Liver (tissue), 3 donors: ENCODE measurements around the gene KRTDAP.

Experiments used
- ATF3 ChIP-seq: IDR thresholded peaks from 2 replicates; pipeline ENCODE4 v1.6.1; 2016; ENCODE audit warnings: antibody characterized with exemption
- EGR1 ChIP-seq, 2 donors: IDR thresholded peaks; 2 replicates each; pipeline ENCODE4 v1.6.1; 2016 to 2018; ENCODE audit warnings: antibody characterized with exemption in 2 of 2, low read depth in 2 of 2
- GABPA ChIP-seq, 2 donors: IDR thresholded peaks in 1 of 2; conservative IDR thresholded peaks in 1 of 2; 2 replicates each; pipeline ENCODE4 v1.6.1; 2016; ENCODE audit warnings: antibody characterized with exemption in 2 of 2, mild to moderate bottlenecking in 1 of 2, moderate library complexity in 1 of 2
- JUND ChIP-seq, 2 donors: IDR thresholded peaks; 2 replicates each; pipeline ENCODE4 v1.6.1; 2016; ENCODE audit warnings: antibody characterized with exemption in 2 of 2
- MAX ChIP-seq: IDR thresholded peaks from 2 replicates; pipeline ENCODE4 v1.6.1; 2016; ENCODE audit warnings: antibody characterized with exemption
- RAD21 ChIP-seq, 2 donors: IDR thresholded peaks; 2 replicates each; pipeline ENCODE4 v1.6.1; 2016; ENCODE audit warnings: antibody characterized with exemption in 2 of 2, mild to moderate bottlenecking in 2 of 2
- SP1 ChIP-seq: IDR thresholded peaks from 2 replicates; pipeline ENCODE4 v1.6.1; 2018; ENCODE audit warnings: antibody characterized with exemption, mild to moderate bottlenecking
- TAF1 ChIP-seq: conservative IDR thresholded peaks from 2 replicates; pipeline ENCODE4 v1.6.1; 2016; ENCODE audit warnings: antibody characterized with exemption, mild to moderate bottlenecking
- YY1 ChIP-seq: IDR thresholded peaks from 2 replicates; pipeline ENCODE4 v1.6.1; 2016; ENCODE audit warnings: antibody characterized with exemption, mild to moderate bottlenecking
- ZBTB33 ChIP-seq: IDR thresholded peaks from 2 replicates; pipeline ENCODE4 v1.6.1; 2016; ENCODE audit warnings: antibody characterized with exemption
- TF ChIP-seq, protein P1 (sequence below): fragments of 150-350 bp; IDR thresholded peaks from 2 replicates; pipeline ENCODE4 v1.5.1; 2017; ENCODE audit warnings: improper control_type of control experiment, low read depth, low read length; ENCODE audit not compliant: missing input control
- TF ChIP-seq, protein P2 (sequence below): IDR thresholded peaks from 2 replicates; pipeline ENCODE4 v1.6.1; 2016; ENCODE audit warnings: antibody characterized with exemption, mild to moderate bottlenecking
- donor health status: healthy.
- donor health status: healthy.

GRCh38 chr19:35460608-35461007 is 29.7 kb downstream of the KRTDAP start:
- TF ChIP-seq, protein P1, sequence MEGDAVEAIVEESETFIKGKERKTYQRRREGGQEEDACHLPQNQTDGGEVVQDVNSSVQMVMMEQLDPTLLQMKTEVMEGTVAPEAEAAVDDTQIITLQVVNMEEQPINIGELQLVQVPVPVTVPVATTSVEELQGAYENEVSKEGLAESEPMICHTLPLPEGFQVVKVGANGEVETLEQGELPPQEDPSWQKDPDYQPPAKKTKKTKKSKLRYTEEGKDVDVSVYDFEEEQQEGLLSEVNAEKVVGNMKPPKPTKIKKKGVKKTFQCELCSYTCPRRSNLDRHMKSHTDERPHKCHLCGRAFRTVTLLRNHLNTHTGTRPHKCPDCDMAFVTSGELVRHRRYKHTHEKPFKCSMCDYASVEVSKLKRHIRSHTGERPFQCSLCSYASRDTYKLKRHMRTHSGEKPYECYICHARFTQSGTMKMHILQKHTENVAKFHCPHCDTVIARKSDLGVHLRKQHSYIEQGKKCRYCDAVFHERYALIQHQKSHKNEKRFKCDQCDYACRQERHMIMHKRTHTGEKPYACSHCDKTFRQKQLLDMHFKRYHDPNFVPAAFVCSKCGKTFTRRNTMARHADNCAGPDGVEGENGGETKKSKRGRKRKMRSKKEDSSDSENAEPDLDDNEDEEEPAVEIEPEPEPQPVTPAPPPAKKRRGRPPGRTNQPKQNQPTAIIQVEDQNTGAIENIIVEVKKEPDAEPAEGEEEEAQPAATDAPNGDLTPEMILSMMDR = no peak
- no peak for TF ChIP-seq GABPA (IDR thresholded peaks at IDR 0.05 in 1 of 2, conservative IDR thresholded peaks at IDR 0.05 in 1 of 2)
- no peak for TF ChIP-seq MAX
- TF ChIP-seq ZBTB33 = no peak
- TF ChIP-seq JUND (IDR thresholded peaks at IDR 0.05) = no peak
- TF ChIP-seq TAF1 = no peak
- TF ChIP-seq YY1 = no peak
- no peak for TF ChIP-seq RAD21 (IDR thresholded peaks at IDR 0.05)
- no peak for TF ChIP-seq EGR1 (IDR thresholded peaks at IDR 0.05; ENCODE audit: low read depth in 2 of 2)
- TF ChIP-seq, protein P2, sequence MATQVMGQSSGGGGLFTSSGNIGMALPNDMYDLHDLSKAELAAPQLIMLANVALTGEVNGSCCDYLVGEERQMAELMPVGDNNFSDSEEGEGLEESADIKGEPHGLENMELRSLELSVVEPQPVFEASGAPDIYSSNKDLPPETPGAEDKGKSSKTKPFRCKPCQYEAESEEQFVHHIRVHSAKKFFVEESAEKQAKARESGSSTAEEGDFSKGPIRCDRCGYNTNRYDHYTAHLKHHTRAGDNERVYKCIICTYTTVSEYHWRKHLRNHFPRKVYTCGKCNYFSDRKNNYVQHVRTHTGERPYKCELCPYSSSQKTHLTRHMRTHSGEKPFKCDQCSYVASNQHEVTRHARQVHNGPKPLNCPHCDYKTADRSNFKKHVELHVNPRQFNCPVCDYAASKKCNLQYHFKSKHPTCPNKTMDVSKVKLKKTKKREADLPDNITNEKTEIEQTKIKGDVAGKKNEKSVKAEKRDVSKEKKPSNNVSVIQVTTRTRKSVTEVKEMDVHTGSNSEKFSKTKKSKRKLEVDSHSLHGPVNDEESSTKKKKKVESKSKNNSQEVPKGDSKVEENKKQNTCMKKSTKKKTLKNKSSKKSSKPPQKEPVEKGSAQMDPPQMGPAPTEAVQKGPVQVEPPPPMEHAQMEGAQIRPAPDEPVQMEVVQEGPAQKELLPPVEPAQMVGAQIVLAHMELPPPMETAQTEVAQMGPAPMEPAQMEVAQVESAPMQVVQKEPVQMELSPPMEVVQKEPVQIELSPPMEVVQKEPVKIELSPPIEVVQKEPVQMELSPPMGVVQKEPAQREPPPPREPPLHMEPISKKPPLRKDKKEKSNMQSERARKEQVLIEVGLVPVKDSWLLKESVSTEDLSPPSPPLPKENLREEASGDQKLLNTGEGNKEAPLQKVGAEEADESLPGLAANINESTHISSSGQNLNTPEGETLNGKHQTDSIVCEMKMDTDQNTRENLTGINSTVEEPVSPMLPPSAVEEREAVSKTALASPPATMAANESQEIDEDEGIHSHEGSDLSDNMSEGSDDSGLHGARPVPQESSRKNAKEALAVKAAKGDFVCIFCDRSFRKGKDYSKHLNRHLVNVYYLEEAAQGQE = no peak
- no peak for TF ChIP-seq ATF3
- no peak for TF ChIP-seq SP1
